HG02759 (cell line): ENCODE measurements around the gene COL21A1.

Experiments used
- ATAC-seq: cut with Tn5 transposase; IDR thresholded peaks from one replicate; pipeline ENCODE4 v1.9.1; 2021; ENCODE audit warnings: mild to moderate bottlenecking, moderate library complexity; ENCODE audit not compliant: unreplicated experiment

COL21A1 gene

GRCh38 chr6:56193846-56194245, 53.5 kb downstream of the COL21A1 start:
- ATAC-seq, result no peak

GRCh38 chr6:56188429-56188828, 59.0 kb downstream of the COL21A1 start:
- ATAC-seq, result no peak

- no peak for ATAC-seq
Observed at GRCh38 chr6:56187686-56188085, 59.7 kb downstream of the COL21A1 start.

- ATAC-seq, result no peak
Observed at GRCh38 chr6:56176741-56177140, 70.6 kb downstream of the COL21A1 start.

GRCh38 chr6:56173228-56173627, 74.2 kb downstream of the COL21A1 start:
- no peak for ATAC-seq

GRCh38 chr6:56172144-56172543, 75.2 kb downstream of the COL21A1 start:
- no peak for ATAC-seq

- ATAC-seq, result no peak
Observed at GRCh38 chr6:56169366-56169765, 78.0 kb downstream of the COL21A1 start.

GRCh38 chr6:56168596-56168995, 78.8 kb downstream of the COL21A1 start:
- no peak for ATAC-seq

- no peak for ATAC-seq
Observed at GRCh38 chr6:56162081-56162480, 85.3 kb downstream of the COL21A1 start.

- ATAC-seq, result no peak
Observed at GRCh38 chr6:56160489-56160888, 86.9 kb downstream of the COL21A1 start.

- no peak for ATAC-seq
Observed at GRCh38 chr6:56158571-56158970, 88.8 kb downstream of the COL21A1 start.

- ATAC-seq, result no peak
Observed at GRCh38 chr6:56156643-56157042, 90.7 kb downstream of the COL21A1 start.

GRCh38 chr6:56155634-56156141, 91.7 kb downstream of the COL21A1 start:
- no peak for ATAC-seq

GRCh38 chr6:56154076-56154475, 93.3 kb downstream of the COL21A1 start:
- ATAC-seq, result no peak

- no peak for ATAC-seq
Observed at GRCh38 chr6:56152611-56153010, 94.8 kb downstream of the COL21A1 start.

- no peak for ATAC-seq
Observed at GRCh38 chr6:56151609-56152224, 95.7 kb downstream of the COL21A1 start.

GRCh38 chr6:56148488-56149186, 98.7 kb downstream of the COL21A1 start:
- ATAC-seq, result no peak

- ATAC-seq, result no peak
Observed at GRCh38 chr6:56147766-56148165, 99.6 kb downstream of the COL21A1 start.

- ATAC-seq, result no peak
Observed at GRCh38 chr6:56146086-56146485, 101.3 kb downstream of the COL21A1 start.

GRCh38 chr6:56145616-56146015, 101.8 kb downstream of the COL21A1 start:
- ATAC-seq, result no peak

GRCh38 chr6:56144538-56145324, 102.6 kb downstream of the COL21A1 start:
- no peak for ATAC-seq

- no peak for ATAC-seq
Observed at GRCh38 chr6:56143796-56144195, 103.6 kb downstream of the COL21A1 start.
